HG03196 (cell line): ENCODE data around the gene SH3RF3.

Experiments used
- ATAC-seq: cut with Tn5 transposase; IDR thresholded peaks from one replicate; pipeline ENCODE4 v1.9.1; 2021; ENCODE audit not compliant: unreplicated experiment

The SH3RF3 gene

GRCh38 chr2:109256111-109256510, 127.1 kb downstream of the SH3RF3 start:
- ATAC-seq: no peak

- no peak for ATAC-seq
These were observed 127.9 kb downstream of the SH3RF3 start for GRCh38 chr2:109256921-109257320.

GRCh38 chr2:109257653-109258052, 128.6 kb downstream of the SH3RF3 start:
- ATAC-seq: no peak

GRCh38 chr2:109258376-109258775, 129.4 kb downstream of the SH3RF3 start:
- no peak for ATAC-seq

- ATAC-seq: no peak
These were observed 130.0 kb downstream of the SH3RF3 start for GRCh38 chr2:109258905-109259540.

- ATAC-seq: no peak
These were observed 130.7 kb downstream of the SH3RF3 start for GRCh38 chr2:109259671-109260070.

GRCh38 chr2:109260116-109260855, 131.3 kb downstream of the SH3RF3 start:
- no peak for ATAC-seq

GRCh38 chr2:109260886-109261700, 132.1 kb downstream of the SH3RF3 start:
- no peak for ATAC-seq

- no peak for ATAC-seq
These were observed 133.1 kb downstream of the SH3RF3 start for GRCh38 chr2:109261906-109262631.

- ATAC-seq: no peak
These were observed 135.8 kb downstream of the SH3RF3 start for GRCh38 chr2:109264595-109265328.

- ATAC-seq: no peak
These were observed 136.4 kb downstream of the SH3RF3 start for GRCh38 chr2:109265369-109265768.

- ATAC-seq: no peak
These were observed 136.9 kb downstream of the SH3RF3 start for GRCh38 chr2:109265953-109266352.

GRCh38 chr2:109266496-109266895, 137.5 kb downstream of the SH3RF3 start:
- ATAC-seq: no peak

- ATAC-seq: no peak
These were observed 138.2 kb downstream of the SH3RF3 start for GRCh38 chr2:109266998-109267854.

GRCh38 chr2:109268916-109269315, 139.9 kb downstream of the SH3RF3 start:
- no peak for ATAC-seq

GRCh38 chr2:109269706-109270504, 140.9 kb downstream of the SH3RF3 start:
- ATAC-seq: no peak

- ATAC-seq: no peak
These were observed 141.7 kb downstream of the SH3RF3 start for GRCh38 chr2:109270505-109271312.

GRCh38 chr2:109271920-109272319, 142.9 kb downstream of the SH3RF3 start:
- ATAC-seq: no peak
